ENCODE results near the gene CSAG3.
"Not testable (repeated sequence)": the region's sequence is repeated elsewhere in the genome, so short reads cannot be mapped to it uniquely, and the experiment has no call there.

The CSAG3 gene

DNA sequence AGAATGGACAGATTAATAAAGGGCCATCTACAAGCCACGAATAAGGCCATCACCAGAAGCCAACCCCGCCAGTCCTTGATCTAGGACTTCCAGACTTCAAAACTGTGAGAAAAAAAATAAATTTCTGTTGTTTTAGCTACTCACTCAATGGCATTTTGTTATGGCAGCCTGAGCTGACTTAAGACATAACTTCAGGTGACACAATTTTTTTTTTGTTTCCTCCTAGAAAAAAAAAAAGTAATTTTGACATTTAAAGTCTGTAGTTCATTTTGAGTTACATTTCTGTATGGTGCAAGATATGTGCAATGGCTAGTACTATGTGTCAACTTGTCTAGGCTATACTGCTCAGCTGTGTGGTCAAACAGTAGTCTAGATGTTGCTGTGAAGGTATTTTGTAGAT is at the start of gene CSAG3:
TSS of gene CSAG3 (plus strand) at position 301 of the 400 bp plus-strand sequence.
- DNase-seq (ENCODE audit: low read depth, low spot score); in situ Hi-C loops (cut with HindIII; ENCODE audit: low sequenced_read_pairs); H3K4me3 ChIP-seq (ENCODE audit: low read depth, low read length): not testable (repeated sequence)

- H3K4me3 ChIP-seq (ENCODE audit: low read depth, low read length), result not testable (repeated sequence)
Measured at GRCh38 chrX:152713195-152713594, 45.8 kb upstream of the CSAG3 start.

GRCh38 chrX:152713815-152714787 is 44.9 kb upstream of the CSAG3 start, which contains the start of gene MAGEA2B:
MAGEA2B (plus strand) TSS chrX:152714628; CDS start chrX:152717107, 2,479 bp downstream.
- H3K4me3 ChIP-seq (ENCODE audit: low read depth, low read length); DNase-seq (ENCODE audit: low read depth, low spot score); in situ Hi-C loops (cut with HindIII; ENCODE audit: low sequenced_read_pairs): not testable (repeated sequence)

More at GRCh38 chrX:152713195-152713594, 45.8 kb upstream of the CSAG3 start:
- in situ Hi-C loops (cut with HindIII; ENCODE audit: low sequenced_read_pairs); DNase-seq (ENCODE audit: low read depth, low spot score): not testable (repeated sequence)

GRCh38 chrX:152725409-152725808 is 33.6 kb upstream of the CSAG3 start:
- in situ Hi-C loops (cut with HindIII; ENCODE audit: low sequenced_read_pairs), result no loop called here

DNA sequence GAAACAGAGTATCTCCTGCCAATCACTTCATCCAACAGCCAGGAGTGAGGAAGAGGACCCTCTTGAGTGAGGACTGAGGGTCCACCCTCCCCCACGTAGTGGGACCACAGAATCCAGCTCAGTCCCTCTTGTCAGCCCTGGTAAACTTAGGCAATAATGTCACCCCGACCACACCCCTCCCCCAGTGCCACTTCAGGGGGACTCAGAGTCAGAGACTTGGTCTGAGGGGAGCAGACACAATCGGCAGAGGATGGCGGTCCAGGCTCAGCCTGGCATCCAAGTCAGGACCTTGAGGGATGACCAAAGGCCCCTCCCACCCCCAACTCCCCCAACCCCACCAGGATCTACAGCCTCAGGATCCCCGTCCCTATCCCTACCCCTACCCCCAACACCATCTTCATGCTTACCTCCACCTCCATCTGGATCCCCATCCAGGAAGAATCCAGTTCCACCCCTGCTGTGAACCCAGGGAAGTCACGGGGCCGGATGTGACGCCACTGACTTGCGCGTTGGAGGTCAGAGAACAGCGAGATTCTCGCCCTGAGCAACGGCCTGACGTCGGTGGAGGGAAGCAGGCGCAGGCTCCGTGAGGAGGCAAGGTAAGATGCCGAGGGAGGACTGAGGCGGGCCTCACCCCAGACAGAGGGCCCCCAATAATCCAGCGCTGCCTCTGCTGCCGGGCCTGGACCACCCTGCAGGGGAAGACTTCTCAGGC is 25.6 kb upstream of the CSAG3 start, which contains the start of the genes CSAG1 and MAGEA12:
TSS of gene CSAG1 (minus strand) at position 461 of the 715 bp plus-strand sequence. CDS start 1,261 bp downstream, outside the sequence.
TSS of gene MAGEA12 (plus strand) at position 497 of the 715 bp plus-strand sequence. CDS start 2,405 bp downstream, outside the sequence.
- no peak within 1 kb of the TSS for H3K4me3 ChIP-seq (ENCODE audit: low read depth, low read length)
- no peak for DNase-seq (ENCODE audit: low read depth, low spot score)
- TF ChIP-seq CTCF (IDR thresholded peaks at IDR 0.05; ENCODE audit: low read depth, low read length), result no peak
- in situ Hi-C loops (cut with HindIII; ENCODE audit: low sequenced_read_pairs), result no loop called here

More at GRCh38 chrX:152725409-152725808, 33.6 kb upstream of the CSAG3 start:
- TF ChIP-seq CTCF (IDR thresholded peaks at IDR 0.05; ENCODE audit: low read depth, low read length), result no peak
- no peak overlapping the region for H3K4me3 ChIP-seq (ENCODE audit: low read depth, low read length)
- no peak for DNase-seq (ENCODE audit: low read depth, low spot score)

- DNase-seq (ENCODE audit: low read depth, low spot score); H3K4me3 ChIP-seq (ENCODE audit: low read depth, low read length); in situ Hi-C loops (cut with HindIII; ENCODE audit: low sequenced_read_pairs): not testable (repeated sequence)
Measured at GRCh38 chrX:152734143-152734858, 24.7 kb upstream of the CSAG3 start.

GRCh38 chrX:152735101-152735500 is 23.9 kb upstream of the CSAG3 start:
- TF ChIP-seq CTCF (IDR thresholded peaks at IDR 0.05; ENCODE audit: low read depth, low read length), result no peak
- no peak for DNase-seq (ENCODE audit: low read depth, low spot score)
- in situ Hi-C loops (cut with HindIII; ENCODE audit: low sequenced_read_pairs), result no loop called here
- no peak overlapping the region for H3K4me3 ChIP-seq (ENCODE audit: low read depth, low read length)

GRCh38 chrX:152735860-152736511 is 23.0 kb upstream of the CSAG3 start:
- no peak overlapping the region for H3K4me3 ChIP-seq (ENCODE audit: low read depth, low read length)
- DNase-seq (ENCODE audit: low read depth, low spot score), result no peak
- TF ChIP-seq CTCF (IDR thresholded peaks at IDR 0.05; ENCODE audit: low read depth, low read length), result no peak
- in situ Hi-C loops (cut with HindIII; ENCODE audit: low sequenced_read_pairs), result no loop called here

- in situ Hi-C loops (cut with HindIII; ENCODE audit: low sequenced_read_pairs); DNase-seq (ENCODE audit: low read depth, low spot score); H3K4me3 ChIP-seq (ENCODE audit: low read depth, low read length): not testable (repeated sequence)
Measured at GRCh38 chrX:152736528-152736927, 22.5 kb upstream of the CSAG3 start.
